ENCODE results near the gene XYLT2. TPM values are rescaled to one million over a fixed set of nuclear protein-coding genes. Genes with fewer than 3 reads are reported as not detected.
"Not testable (repeated sequence)": the region's sequence is repeated elsewhere in the genome, so short reads cannot be mapped to it uniquely, and the experiment has no call there.

XYLT2 gene
- total RNA-seq = 10.8 TPM

DNA sequence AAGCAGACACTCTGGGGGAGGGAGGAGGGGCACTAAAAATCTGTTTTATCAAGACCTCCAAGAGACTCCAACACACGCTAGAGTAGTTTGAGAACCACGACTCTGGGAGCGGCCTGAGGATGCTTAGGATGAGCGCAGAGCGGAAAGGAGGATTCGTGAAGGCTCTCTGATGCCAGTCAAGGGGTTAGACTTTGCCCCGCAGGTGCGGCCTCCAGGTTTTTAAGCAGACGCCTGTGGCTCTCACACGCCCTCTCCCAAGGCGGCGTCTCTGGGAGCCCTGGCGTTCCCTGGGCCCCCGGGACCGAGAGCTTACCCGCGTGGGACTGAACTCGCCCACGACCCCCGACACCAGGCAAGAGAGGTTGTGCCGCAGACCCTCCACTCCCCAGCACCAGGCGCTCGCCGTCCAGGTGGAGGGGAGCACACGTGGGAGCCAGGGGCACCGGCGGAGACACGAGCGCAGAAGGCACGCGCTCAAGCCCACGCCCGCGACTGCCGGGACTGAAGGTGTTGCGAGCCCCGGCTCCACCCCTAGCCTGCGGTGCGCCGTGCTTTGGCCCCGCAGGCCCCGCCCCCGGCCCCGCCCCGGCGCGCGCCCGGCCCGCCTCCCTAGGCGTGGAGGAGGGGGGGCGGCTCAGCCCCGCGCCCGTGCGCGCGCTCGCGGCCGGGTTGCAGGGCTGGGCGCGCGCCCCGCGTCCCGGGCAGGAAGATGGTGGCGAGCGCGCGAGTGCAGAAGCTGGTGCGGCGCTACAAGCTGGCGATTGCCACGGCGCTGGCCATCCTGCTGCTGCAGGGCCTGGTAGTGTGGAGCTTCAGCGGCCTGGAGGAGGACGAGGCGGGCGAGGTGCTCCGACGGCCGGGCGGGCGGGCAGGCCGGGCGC, at the start of gene XYLT2:
TSS of gene XYLT2 (plus strand) at position 695 of the 881 bp plus-strand sequence. CDS start at position 710, 15 bp downstream.
- ATAC-seq = peak; percentile 95

DNA sequence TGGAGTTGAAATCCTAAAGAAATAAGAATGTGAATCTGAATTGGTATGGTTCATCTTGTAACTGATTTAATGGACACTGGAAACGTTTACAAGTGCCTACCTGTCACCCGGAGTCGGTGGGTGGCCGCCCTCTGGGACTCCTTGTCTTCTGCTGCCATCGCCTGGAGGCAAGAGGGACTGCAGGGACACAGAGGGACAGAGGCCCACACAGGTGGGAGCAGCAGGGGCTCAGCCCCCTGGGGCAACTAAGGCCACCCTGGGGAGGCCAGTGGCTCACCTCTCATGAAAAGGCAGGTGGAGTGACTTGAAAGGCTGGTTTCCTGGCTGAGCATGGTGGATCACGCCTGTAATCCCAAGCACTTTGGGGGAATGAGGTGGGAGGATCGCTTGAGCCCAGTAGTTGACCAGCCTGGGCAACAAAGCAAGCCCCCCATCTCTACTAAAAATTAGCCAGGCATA, 48.5 kb upstream of the XYLT2 start:
- ATAC-seq = peak; percentile 94

DNA sequence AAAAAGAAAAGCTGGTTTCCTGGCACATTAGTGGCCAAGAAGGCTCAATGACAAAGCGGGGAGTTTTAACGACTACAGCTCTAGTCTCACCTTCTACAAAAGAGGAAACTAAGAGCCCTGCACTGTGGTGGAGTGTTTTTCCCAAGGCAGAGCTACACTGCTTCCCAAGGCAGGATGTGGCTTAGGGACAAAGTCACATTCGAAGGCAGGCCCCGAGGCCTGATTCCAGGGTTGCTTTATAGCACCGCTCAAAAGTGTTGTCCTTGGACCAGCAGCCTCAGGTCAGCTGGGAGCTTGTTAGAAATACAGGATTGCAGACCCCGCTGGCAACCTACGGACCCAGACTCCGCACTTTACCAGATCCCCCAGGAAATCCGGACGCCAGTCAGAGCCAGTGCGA, 47.9 kb upstream of the XYLT2 start:
- ATAC-seq = no peak

DNA sequence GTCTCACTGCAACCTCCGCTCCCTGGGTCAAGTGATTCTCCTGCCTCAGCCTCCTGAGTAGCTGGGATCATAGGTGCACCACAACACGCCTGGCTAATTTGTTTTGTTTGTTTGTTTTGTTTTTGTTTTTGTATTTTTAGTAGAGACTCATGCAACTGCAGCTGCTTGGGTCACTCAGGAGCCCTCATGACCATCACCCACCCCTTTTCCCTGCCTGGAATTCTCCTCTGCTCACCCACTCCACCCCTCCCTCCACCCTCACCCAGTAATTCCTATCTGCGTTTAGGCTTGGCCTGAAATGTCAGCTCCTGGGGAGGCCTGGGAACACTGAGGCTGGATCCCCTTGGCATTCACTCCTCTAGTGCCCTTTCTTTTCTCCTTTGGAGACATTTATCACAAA, 46.1 kb upstream of the XYLT2 start:
- ATAC-seq = no peak

DNA sequence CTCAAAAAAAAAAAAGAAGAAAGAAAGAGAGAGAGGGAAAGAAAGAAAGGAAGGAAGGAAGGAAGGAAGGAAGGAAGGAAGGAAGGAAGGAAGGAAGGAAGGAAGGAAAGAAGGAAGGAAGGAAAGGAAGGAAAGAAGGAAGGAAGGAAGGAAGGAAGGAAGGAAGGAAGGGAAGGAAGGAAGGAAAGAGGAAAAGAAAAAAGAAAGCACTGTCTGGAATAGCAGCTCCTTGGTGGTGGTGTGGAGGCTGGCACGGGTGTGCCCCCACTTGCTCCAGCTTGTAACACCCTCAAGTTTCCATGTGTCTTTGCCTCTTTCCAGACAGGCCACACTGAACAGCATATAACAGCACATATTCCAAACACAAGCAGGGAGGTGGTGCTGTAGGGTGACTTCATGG, 45.1 kb upstream of the XYLT2 start:
- not testable (repeated sequence) for ATAC-seq

DNA sequence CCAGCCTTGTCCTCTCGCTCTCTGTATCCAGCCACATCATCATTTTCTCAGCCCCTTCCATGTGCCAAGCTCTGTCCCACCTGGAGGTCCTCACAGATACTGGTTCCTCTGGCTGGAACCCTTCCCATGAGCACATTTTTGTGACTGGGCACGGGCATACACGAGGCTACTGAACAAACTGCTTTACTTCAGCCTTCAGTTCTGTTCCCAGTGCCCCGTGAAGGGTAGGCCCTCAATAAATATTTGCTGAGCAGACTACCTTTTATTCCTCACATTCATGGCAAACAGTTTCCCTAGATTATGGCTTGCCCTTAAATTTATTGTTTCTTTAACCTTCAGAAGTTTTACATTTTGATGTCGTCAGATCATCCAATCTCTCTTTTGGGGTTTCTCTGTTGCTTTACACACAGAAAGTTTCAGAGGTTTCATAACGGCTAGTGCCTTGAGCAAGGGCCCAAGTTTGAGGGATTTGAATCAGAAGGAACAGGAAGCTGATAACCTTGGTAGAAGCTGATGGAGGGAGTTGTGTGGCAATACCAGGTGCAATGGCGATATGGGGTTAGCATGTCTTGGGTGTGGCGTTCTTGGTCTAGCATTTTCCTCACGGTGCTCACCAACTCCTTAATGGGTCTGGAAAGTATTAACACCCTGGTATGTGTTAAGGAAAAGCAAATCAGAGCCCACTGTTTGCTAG, 43.9 kb upstream of the XYLT2 start:
- ATAC-seq = no peak

DNA sequence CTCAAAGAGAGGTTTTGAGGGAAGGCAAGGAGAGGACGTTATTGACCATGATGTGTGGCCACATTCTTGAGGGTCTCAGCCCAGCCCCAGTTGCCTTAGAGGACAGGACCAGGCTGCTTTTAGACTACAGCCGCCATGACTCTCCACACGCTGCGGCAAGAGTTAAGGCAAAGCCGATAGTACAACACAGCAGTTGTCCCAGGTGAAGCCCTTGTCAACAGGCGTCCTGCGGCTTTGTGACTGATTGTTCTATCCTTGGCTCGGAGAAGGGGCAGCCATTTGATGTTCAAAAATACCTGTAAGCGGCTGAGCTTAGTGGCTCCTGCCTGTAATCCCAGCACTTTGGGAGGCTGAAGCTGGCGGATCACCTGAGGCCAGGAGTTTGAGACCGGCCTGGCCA, 42.9 kb upstream of the XYLT2 start:
- ATAC-seq = no peak

DNA sequence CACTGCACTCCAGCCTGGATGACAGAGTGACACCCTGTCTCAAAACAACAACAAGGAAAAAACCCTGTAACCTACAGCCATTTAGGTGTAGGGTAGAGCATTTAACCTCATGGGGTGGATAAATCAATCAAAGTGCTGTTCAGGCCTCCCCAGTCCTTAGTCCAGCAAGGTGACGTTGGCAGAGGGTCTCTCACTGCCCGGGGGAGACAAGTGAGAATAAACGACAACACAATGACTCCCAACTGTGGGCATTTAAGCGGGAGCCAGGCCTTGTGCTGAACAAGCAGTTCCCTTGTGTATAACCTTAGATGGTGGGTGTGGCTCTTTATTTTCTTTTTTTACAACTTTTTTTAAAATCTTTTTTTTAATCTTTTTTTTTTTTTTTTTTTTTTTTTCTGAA, 42.3 kb upstream of the XYLT2 start:
- ATAC-seq = no peak

DNA sequence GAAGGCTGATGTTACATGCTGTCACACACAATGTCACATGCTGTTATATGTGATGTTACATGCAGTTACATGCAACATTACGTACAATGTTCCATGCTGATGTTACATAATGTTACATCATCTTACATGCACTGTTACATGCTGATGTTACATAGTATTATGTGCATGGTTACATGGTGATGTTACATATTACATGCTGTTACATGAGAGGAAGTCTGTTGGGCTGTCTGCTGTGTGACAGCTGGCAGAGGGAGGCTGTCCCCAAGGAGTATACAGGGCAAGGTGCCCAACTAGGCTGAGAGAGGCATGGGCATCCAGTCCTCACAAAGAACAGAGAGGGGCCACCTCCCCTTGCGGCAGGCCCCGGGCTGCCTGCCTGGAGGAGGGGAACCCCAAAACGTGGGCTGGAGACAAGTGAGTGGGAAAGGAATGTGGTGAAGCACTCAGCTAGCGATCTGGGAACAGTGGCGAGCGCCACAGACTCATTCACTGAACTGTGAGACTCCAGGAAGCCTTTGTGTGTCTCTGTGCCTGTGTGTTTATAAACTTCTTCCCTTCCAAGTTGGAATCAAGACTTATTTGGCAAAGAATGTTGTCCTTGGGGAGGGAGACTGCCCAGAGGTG, 41.0 kb upstream of the XYLT2 start:
- ATAC-seq = peak; percentile 15

DNA sequence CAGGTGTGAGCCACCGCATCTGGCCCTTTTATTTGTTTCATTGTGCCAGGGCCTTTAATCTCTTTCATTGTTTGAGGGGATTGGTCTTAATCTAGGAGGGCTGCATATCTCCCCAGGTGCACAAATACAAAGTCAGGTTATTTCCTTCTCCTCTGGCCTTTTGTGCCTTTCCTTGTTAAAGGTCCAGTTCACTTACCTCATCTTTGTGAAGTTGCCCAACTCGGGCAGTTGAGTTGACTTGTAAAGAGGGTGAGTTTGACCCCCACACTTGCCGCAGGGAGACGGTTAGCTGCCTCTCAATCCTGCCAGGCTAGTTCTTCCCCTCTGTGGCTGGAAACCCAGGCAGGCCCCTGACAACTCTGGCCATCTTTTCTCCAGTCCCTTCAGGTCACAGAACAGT, 38.3 kb upstream of the XYLT2 start:
- ATAC-seq = no peak

DNA sequence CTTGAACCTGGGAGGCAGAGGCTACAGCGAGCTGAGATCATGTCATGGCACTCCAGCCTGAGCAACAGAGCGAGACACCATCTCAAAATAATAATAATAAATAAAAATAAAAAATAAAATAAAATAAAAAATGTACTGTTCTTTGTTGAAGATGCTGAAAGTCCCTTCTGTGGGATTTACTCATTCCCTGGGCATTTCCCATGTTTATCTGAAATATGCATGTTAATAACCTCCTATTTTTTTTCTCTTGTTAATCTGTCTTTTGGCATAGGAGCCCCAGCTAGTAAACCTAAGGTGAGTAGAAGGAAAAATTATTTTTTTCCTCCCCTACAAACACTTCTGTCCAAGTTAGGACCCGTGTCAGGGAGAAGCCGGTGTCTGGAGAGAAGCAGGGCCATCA, 37.3 kb upstream of the XYLT2 start:
- no peak for ATAC-seq

DNA sequence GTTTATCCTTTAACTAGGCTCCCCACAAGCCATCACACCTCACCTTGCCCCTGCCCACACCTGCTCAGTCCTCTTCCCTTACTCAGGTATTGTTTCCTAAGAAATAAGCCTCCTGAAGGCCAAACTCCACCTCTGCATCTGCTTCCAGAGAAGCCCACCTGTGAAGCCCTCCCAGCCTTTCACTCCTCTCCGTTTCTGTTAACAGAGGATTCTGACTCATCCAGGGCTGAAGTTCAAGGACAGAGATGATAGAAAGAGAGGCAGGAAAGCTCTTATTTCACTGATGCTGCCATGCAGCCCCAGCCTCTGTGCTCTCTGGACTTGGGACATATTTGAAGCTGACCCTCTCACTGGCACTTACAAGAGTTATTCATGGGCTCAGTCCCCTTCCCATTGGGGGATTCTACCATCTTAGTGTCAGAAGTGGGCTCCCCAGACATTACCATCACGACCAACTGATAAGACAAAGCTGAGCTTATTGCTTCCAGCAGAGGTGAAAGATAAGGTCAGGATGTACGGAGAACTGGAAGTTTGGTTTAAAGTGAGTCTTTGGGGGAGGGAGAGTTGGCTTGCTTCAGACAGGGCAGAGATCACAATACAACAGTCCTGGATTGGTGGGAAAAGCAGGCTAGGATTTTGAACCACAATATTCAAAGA, 35.3 kb upstream of the XYLT2 start:
- ATAC-seq = no peak

DNA sequence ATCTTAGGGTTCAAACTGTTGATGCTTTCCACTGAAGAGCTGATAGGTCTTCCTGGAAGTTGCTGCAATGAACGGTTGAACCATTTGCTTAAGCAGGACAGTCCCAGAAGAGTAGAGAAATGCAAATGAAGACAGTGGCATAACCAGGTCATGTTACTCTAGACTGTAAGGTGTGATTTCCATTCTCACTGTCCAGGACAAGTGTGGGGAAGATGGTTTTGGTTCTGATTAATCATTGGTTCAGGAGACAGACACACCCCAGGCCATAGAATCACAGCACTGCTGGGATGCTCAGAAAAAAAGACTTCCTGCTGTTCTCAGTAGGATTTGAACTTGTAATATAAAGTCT, 34.8 kb upstream of the XYLT2 start:
- ATAC-seq = no peak

DNA sequence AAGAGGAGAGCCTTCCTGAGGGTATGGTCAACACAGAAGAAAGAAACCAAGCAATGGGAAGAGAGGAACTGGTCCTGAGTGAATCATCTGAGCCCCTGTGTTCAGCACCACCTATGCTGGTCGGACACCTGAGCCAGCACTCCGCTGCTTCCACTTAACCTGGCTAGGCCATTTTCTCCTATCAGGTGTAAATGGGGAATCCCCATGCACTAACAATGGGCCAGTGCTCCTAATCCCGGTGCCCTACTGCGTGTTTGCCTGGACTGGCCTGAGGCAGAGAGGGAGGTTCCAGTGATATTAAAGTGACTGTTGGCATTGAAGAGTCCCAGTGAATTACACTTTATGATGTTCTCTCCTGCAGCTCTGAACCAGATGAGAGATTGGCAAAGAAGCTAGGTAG, 34.4 kb upstream of the XYLT2 start:
- ATAC-seq = no peak

DNA sequence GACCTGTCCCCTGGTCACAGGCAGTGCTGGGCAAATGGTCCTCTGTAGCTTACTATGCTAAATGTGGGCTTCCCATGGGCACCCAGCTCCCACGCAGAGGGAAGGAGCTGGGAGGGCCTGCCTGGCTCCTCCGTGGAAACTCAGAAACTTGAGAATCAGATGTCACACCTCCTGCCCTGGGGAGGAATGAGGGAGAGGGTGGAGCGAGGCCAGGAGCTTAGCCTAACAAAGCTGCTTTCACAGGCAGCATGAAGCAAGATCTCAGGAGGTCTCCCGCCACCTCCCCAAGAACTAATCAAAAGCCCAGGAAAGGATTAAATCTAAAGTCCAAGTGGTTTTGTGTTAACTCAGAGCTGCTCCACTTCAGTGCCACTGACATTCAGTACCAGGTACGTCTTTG, 33.6 kb upstream of the XYLT2 start:
- ATAC-seq = peak; percentile 50

DNA sequence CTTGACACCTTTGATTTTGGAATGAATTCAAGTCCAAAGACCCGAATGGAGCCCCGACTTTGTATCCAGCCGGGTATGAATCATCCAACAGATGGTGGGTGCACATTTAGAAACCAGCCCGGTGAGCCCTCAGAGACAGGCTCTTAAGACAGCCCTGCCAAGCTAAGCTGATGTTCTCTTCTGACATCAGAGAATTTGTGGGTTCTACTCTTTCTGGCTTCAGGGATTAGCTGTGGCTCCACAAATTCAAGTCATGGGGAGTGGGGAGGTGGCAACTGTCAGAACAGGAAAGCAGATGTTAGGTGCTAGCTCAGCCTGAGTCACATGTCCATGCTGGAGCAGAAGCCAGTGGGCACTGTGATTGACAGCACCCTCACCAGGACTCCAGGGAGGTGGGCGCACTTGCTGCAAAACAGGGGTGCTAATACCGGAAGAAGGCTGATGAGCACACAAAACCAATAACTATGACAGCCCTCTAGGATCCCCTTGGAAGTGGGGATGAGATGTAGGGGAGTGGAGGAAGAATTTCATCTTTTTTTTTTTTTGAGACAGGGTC, 31.4 kb upstream of the XYLT2 start:
- peak; percentile 9 for ATAC-seq

DNA sequence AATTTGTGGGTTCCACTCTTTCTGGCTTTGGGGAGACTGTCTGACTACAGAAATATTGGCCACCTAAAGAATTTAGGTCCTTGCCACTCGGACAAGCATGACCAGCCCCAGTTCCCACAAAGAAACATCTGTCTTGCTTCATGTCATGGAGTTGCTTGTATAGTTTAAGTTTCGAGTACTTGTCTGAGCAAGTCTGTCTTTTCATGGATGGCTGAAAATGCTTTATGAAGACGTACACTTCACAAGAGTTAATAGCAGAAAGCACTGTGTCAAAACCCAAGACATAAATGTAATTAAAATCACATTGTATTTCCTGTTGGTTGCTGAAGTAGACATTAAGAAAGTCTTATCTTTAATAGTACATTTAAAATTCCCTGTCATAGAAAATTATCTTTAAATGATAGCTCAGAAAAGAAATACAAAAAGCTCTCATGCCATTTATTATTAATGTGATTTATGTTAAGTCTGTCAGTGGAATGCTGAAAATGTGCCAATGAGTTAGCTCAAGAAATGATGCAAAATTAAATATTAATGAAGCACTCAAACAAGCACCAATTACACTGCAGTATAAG, 29.8 kb upstream of the XYLT2 start:
- ATAC-seq = peak; percentile 35

DNA sequence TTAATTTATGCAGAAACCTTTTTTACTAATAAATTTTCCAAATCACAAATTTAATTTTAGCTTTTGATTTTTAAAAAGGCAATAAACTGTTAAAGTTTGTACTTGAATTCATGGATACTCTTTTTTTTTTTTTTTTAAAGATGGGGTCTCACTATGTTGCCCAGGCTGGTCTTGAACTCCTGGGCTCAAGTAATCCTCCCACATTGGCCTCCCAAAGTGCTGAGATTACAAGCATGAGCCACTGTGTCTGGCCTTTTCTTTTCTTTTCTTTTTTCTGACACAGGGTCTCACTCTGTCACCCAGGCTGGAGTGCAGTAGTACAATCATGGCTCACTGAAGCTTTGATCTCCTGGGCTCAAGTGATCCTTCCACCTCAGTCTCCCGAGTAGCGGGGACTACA, 29.3 kb upstream of the XYLT2 start:
- not testable (repeated sequence) for ATAC-seq

DNA sequence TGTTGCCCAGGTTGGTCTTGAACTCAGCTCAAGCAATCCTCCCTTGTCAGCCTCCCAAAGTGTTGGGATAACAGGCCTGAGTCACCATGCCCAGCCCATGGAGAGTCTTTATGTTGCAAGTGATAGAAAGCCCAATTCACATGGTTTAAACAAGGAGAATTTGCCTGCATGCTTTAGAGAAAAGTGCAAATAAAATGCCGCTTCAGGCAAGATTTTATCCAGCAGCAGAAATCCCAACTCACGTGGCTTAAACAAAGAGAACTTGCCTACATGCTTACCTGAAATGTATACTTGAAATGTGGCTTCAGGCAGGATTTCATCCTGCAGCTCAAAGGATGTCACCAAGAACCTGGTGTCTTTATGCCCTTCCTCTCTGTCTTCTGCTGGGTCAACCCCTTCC, 28.8 kb upstream of the XYLT2 start:
- ATAC-seq = peak; percentile 22

DNA sequence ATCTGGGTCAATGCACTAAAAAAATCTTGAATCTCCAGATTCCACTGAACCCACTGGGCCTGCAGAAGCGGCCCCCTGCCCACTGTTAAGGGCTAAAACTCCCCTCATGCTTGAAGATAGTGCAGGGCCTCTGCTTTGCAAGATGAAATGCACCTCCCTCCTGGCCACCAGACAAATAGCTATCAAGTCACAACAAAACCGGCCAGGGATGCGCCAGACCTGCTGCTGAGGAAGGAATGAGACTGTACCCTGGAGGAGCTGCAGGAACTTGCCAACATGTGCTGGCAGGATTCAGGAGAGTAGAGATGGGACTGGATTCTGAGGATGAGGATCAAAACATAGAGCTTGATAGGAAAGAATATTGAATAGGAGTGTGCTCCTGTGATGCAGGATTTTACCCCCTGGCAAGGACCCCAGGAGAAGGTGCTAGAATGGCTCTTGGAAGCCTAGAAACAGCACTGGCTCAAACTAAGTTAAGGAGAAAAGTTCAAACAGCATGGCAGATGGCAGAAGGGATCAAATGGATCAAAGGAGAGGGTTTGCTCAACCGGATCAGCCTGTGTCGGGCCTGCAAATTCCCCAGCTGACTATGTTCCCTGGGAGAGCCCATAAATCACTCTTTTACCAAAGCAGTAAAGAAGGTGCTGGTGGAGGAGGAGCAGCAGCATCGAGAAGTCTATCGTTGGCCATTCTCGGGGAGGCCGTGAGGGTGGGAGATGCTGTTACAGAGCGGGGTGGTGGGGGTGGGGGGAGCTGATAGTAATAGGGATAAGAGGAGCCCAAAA, 27.2 kb upstream of the XYLT2 start:
- ATAC-seq = peak; percentile 80

DNA sequence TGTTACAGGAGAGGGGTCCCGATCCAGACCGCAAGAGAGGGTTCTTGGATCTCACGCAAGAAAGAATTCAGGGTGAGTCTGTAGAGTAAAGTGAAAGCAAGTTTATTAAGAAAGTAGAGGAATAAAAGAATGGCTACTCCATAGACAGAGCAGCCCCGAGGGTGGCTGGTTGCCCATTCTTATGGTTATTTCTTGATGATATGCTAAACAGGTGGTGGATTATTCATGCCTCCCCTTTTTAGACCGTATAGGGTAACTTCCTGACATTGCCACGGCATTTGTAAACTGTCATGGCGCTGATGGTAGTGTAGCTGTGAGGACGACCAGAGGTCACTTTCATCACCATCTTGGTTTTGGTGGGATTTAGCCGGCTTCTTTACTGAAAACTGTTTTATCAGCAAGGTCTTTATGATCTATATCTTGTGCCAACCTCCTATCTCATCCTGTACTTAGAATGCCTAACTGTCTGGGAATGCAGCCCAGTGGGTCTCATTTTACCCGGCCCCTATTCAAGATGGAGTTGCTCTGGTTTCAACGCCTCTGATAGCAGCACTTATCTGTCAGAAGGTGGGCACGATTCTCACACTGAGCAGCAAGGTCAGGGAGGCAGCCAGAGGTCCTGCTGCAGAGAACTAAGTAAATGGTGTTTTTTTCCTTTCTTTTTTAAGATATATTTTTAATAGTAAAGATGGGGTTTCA, 26.5 kb upstream of the XYLT2 start:
- ATAC-seq = no peak
